ENCODE results near the gene FSTL3. TPM values are rescaled to one million over a fixed set of nuclear protein-coding genes. Genes with fewer than 3 reads are reported as not detected.

Gene FSTL3
- total RNA-seq, 1 experiment from 2014 or later: 6.0 TPM

DNA sequence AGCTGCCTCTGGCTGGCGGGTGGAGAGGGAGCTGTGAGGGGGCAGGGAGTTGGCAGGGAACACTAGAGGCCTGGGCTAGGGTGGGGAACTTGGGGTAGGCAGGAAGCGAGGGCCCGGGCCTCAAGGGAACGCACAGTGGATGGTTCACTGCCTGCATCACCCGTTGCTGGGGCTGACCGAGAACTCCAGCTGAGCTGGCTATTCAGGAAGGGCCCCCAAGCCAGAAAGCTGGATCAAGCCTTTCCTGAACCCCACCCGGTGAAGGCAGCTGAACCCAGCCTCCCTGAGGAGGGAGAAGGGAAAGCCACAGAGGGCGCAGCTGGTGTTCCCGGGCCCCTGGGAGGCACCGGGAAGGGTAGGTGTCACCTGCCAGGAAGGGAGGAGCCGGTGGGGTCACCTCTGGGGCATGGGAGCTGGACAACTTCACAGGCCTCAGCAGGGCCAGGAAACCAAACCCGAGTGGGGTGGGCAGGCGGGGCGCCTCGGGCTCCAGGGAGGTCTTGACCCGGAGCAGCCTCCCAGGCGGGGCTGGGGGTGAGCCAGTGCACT, 46.4 kb downstream of the FSTL3 start:
- no peaks in the 10 kb centered on the region for H3K36me3 ChIP-seq (ENCODE audit: insufficient read depth, low read length, poor library complexity, severe bottlenecking)
- intact Hi-C loops (cut with micrococcal nuclease; ENCODE audit: unreplicated experiment): no loop called here
- H3K9me3 ChIP-seq (ENCODE audit: low read depth, low read length, poor library complexity, severe bottlenecking): no peaks in the 10 kb centered on the region
- DNase-seq (ENCODE audit: low spot score): no peak
- H3K4me1 ChIP-seq (ENCODE audit: insufficient read depth, low read length, poor library complexity, severe bottlenecking): no peaks in the 10 kb centered on the region
- no peak for TF ChIP-seq EZH2 (IDR thresholded peaks at IDR 0.05; ENCODE audit: borderline replicate concordance, low read depth, low read length, poor library complexity, severe bottlenecking)
- TF ChIP-seq, protein P1, sequence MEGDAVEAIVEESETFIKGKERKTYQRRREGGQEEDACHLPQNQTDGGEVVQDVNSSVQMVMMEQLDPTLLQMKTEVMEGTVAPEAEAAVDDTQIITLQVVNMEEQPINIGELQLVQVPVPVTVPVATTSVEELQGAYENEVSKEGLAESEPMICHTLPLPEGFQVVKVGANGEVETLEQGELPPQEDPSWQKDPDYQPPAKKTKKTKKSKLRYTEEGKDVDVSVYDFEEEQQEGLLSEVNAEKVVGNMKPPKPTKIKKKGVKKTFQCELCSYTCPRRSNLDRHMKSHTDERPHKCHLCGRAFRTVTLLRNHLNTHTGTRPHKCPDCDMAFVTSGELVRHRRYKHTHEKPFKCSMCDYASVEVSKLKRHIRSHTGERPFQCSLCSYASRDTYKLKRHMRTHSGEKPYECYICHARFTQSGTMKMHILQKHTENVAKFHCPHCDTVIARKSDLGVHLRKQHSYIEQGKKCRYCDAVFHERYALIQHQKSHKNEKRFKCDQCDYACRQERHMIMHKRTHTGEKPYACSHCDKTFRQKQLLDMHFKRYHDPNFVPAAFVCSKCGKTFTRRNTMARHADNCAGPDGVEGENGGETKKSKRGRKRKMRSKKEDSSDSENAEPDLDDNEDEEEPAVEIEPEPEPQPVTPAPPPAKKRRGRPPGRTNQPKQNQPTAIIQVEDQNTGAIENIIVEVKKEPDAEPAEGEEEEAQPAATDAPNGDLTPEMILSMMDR (conservative IDR thresholded peaks at IDR 0.05; ENCODE audit: low read depth, low read length): no peak
- H3K27me3 ChIP-seq (replicated peaks; ENCODE audit: insufficient read depth, low read depth, low read length, poor library complexity): no peaks in the 10 kb centered on the region
- H3K4me3 ChIP-seq (ENCODE audit: low read depth, low read length, poor library complexity, severe bottlenecking): no peak overlapping the region
- CTCF ChIA-PET: no interaction called here
- no peak overlapping the region for H3K27ac ChIP-seq (ENCODE audit: low read depth, low read length, poor library complexity, severe bottlenecking)
- POLR2A ChIA-PET (ENCODE audit: low non-redundant PET): no interaction called here
- no TSS peak for BruUV-seq (replicated peaks)

DNA sequence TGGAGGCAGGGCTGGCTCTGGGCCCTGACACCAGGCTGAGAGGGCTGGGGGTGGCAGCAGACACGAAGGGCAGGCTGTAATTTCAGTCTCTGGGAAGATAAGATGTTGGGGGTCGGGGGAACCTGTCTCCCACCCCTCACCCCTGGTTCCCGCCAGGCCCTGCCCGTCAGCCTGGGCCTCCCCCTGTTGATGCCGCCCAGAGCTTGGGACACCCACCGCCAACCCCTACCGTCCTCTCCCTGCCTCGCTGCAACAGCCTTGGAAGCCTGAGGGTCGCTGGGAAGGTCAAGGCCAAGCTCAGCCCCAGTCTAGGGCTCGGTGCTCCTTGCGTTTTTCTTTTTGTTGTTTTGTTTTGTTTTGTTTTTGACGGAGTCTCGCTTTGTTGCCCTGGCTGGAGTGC, 47.1 kb downstream of the FSTL3 start:
- H3K36me3 ChIP-seq (ENCODE audit: insufficient read depth, low read length, poor library complexity, severe bottlenecking): no peaks in the 10 kb centered on the region
- intact Hi-C loops (cut with micrococcal nuclease; ENCODE audit: unreplicated experiment): no loop called here
- TF ChIP-seq, protein P1 (conservative IDR thresholded peaks at IDR 0.05; ENCODE audit: low read depth, low read length): no peak
- no peak for TF ChIP-seq EZH2 (IDR thresholded peaks at IDR 0.05; ENCODE audit: borderline replicate concordance, low read depth, low read length, poor library complexity, severe bottlenecking)
- H3K4me3 ChIP-seq (ENCODE audit: low read depth, low read length, poor library complexity, severe bottlenecking): no peak overlapping the region
- H3K27me3 ChIP-seq (replicated peaks; ENCODE audit: insufficient read depth, low read depth, low read length, poor library complexity): no peaks in the 10 kb centered on the region
- BruUV-seq (replicated peaks): no TSS peak
- H3K27ac ChIP-seq (ENCODE audit: low read depth, low read length, poor library complexity, severe bottlenecking): no peak overlapping the region
- POLR2A ChIA-PET (ENCODE audit: low non-redundant PET): no interaction called here
- H3K9me3 ChIP-seq (ENCODE audit: low read depth, low read length, poor library complexity, severe bottlenecking): no peaks in the 10 kb centered on the region
- CTCF ChIA-PET: no interaction called here
- no peaks in the 10 kb centered on the region for H3K4me1 ChIP-seq (ENCODE audit: insufficient read depth, low read length, poor library complexity, severe bottlenecking)
- DNase-seq (ENCODE audit: low spot score): no peak

DNA sequence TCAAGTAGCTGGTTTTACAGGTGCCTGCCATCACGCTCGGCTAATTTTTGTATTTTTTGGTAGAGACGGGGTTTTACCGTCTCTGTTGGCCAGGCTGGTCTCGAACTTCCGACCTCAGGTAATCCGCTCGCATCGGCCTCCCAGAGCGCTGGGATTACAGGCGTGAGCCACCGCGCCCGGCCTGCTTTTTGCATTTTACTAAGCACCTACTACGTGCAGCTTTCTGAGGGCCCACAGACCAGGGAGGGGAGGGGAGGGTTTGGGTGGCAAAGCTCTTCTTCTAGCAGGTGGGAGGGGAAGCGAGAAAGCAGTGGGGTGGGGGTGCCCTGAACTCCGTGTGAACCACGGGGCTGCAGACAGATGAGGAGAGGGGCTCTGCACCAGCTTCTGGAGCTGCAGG, 47.5 kb downstream of the FSTL3 start:
- H3K9me3 ChIP-seq (ENCODE audit: low read depth, low read length, poor library complexity, severe bottlenecking): no peaks in the 10 kb centered on the region
- TF ChIP-seq EZH2 (IDR thresholded peaks at IDR 0.05; ENCODE audit: borderline replicate concordance, low read depth, low read length, poor library complexity, severe bottlenecking): no peak
- TF ChIP-seq, protein P1 (conservative IDR thresholded peaks at IDR 0.05; ENCODE audit: low read depth, low read length): no peak
- intact Hi-C loops (cut with micrococcal nuclease; ENCODE audit: unreplicated experiment): no loop called here
- ChIA-PET POLR2A (ENCODE audit: low non-redundant PET) (no interaction called here), CTCF (no interaction called here)
- H3K4me1 ChIP-seq (ENCODE audit: insufficient read depth, low read length, poor library complexity, severe bottlenecking): no peaks in the 10 kb centered on the region
- no peaks in the 10 kb centered on the region for H3K27me3 ChIP-seq (replicated peaks; ENCODE audit: insufficient read depth, low read depth, low read length, poor library complexity)
- no peak overlapping the region for H3K4me3 ChIP-seq (ENCODE audit: low read depth, low read length, poor library complexity, severe bottlenecking)
- DNase-seq (ENCODE audit: low spot score): no peak
- H3K27ac ChIP-seq (ENCODE audit: low read depth, low read length, poor library complexity, severe bottlenecking): no peak overlapping the region
- no peaks in the 10 kb centered on the region for H3K36me3 ChIP-seq (ENCODE audit: insufficient read depth, low read length, poor library complexity, severe bottlenecking)
- BruUV-seq (replicated peaks): no TSS peak

Measured in A673 (cell line).